ENCODE measurements around the gene TM4SF1.

GRCh38 chr3:149369991-149370866 is 7.2 kb downstream of the TM4SF1 start:
- TF ChIP-seq TAF1 (IDR thresholded peaks at IDR 0.05; ENCODE audit: borderline replicate concordance, low read depth, low read length): no peak
- no peak for TF ChIP-seq POLR2AphosphoS5 (IDR thresholded peaks at IDR 0.05; ENCODE audit: low read depth, low read length)
- TF ChIP-seq POLR2A (IDR thresholded peaks at IDR 0.05; ENCODE audit: low read depth, low read length): no peak

All from GM12892 (cell line).